Measurements from ENCODE around the gene CD79A.

- TF ChIP-seq POLR2A (IDR thresholded peaks at IDR 0.05; ENCODE audit: low read depth, low read length) (peak; percentile 70; the same call in 1 of the 2 replicates), POLR2AphosphoS5 (IDR thresholded peaks at IDR 0.05; ENCODE audit: low read depth, low read length) (peak; percentile 61), TAF1 (IDR thresholded peaks at IDR 0.05; ENCODE audit: low read depth, low read length) (no peak), PAX5 (IDR thresholded peaks at IDR 0.05; ENCODE audit: insufficient read depth, low read length, severe bottlenecking) (no peak)
These were observed 12.7 kb upstream of the CD79A start for GRCh38 chr19:41864374-41864773.

Measured in GM12891 (cell line).